AG04449 (cell line): ENCODE data around the gene FOXP1.

ENCODE experiments used
- CTCF ChIA-PET: fragments of 350-600 bp; formaldehyde crosslinking; extraction: SDS; loops from one replicate; lab custom pipeline; 2021; ENCODE audit warnings: antibody characterized with exemption; lab: Yijun Ruan, JAX
- POLR2A ChIA-PET: fragments of 400-600, 350-600 bp; formaldehyde crosslinking; extraction: SDS; loops from one replicate; lab custom pipeline; 2020; ENCODE audit warnings: antibody characterized with exemption, inconsistent platforms; lab: Yijun Ruan, JAX
- DNase-seq: peaks from one replicate; pipeline ENCODE4 v3.0.0-alpha.2; 2010; ENCODE audit warnings: low read depth, low spot score
- H3K4me3 ChIP-seq: 2 replicates; pipeline ENCODE4 v1.5.1; 2011; ENCODE audit warnings: low read depth, mild to moderate bottlenecking, control low read depth, low read length
- CTCF ChIP-seq: IDR thresholded peaks from one replicate; pipeline ENCODE4 v1.5.1; 2011; ENCODE audit warnings: mild to moderate bottlenecking, moderate library complexity, low read length, control low read depth, inconsistent platforms; ENCODE audit not compliant: insufficient read depth; ENCODE audit errors: missing control alignments

The FOXP1 gene

GRCh38 chr3:71226565-71227269 lies 356.8 kb downstream of the FOXP1 start:
- ChIA-PET POLR2A (interaction anchor here (0.6 kb wide), 1 partner anchor 120 kb away, joined by 5 read pairs; no protein-coding TSS in a partner anchor), CTCF (no interaction called here)
- TF ChIP-seq CTCF, result no peak
- no peak overlapping the region for H3K4me3 ChIP-seq
- DNase-seq, result no peak

GRCh38 chr3:71225951-71226564 lies 357.5 kb downstream of the FOXP1 start:
- no peak for TF ChIP-seq CTCF
- DNase-seq, result no peak
- CTCF ChIA-PET, result interaction anchor here (1.2 kb wide), 1 partner anchor 9 kb away, joined by 3 read pairs; no protein-coding TSS in a partner anchor
- POLR2A ChIA-PET, result no interaction called here
- H3K4me3 ChIP-seq, result no peak overlapping the region

- no peak overlapping the region for H3K4me3 ChIP-seq
- no peak for DNase-seq
- TF ChIP-seq CTCF, result no peak
- ChIA-PET POLR2A (no interaction called here), CTCF (interaction anchor here (1.0 to 1.2 kb wide), 2 partner anchors 10 to 22 kb away, joined by 3 read pairs; no protein-coding TSS in a partner anchor)
These were observed 358.4 kb downstream of the FOXP1 start for GRCh38 chr3:71225002-71225684.

GRCh38 chr3:71219744-71220638 lies 363.5 kb downstream of the FOXP1 start:
- no peak overlapping the region for H3K4me3 ChIP-seq
- no peak for TF ChIP-seq CTCF
- no peak for DNase-seq
- CTCF ChIA-PET, result interaction anchor here (1.0 kb wide), 1 partner anchor 10 kb away, joined by 3 read pairs; no protein-coding TSS in a partner anchor
- POLR2A ChIA-PET, result no interaction called here

GRCh38 chr3:71218508-71218907 lies 365.0 kb downstream of the FOXP1 start:
- CTCF ChIA-PET, result no interaction called here
- DNase-seq, result no peak
- POLR2A ChIA-PET, result no interaction called here
- no peak for TF ChIP-seq CTCF
- no peak overlapping the region for H3K4me3 ChIP-seq
